GM19099 (cell line): ENCODE measurements around the gene AS3MT.

Source experiments
- POLR2A ChIP-seq: IDR thresholded peaks from 3 replicates; pipeline ENCODE4 v1.6.1; 2011; ENCODE audit warnings: low read depth; ENCODE audit not compliant: insufficient read length; ENCODE audit errors: extremely low read depth

Gene AS3MT

DNA sequence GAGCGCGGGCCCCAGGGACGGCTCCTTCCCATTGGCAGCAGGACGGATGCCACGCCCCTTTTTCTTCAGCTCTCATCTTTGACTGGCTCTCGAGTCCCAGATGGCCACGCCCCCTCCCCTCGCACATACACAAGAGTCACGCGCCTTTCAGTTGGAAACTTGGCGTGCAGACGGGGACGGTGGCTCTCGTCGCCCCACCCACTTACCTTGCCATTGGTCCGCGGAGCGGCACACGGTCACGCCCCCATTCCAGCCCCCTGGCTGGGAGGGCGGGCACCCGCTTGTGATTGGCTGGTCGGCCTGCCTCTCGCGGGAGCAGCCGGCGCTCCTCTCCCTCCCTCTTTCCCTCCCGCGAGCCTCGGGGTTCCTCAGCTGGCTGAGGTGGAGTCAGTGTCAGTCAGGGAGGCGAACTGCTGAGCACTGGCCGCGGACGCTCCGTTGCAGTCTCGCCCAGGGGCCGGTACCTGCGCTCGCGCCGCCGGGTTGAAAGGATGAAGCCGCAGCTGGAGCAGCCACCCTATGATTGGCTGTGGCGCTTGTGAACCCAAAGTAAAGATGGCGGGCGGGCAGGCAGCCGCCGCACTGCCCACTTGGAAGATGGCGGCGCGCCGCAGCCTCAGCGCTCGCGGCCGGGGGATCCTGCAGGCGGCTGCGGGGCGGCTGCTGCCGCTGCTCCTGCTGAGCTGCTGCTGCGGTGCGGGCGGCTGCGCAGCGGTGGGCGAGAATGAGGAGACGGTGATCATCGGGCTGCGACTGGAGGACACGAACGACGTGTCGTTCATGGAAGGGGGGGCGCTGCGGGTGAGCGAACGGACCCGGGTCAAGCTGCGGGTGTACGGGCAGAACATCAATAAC is 48.9 kb downstream of the AS3MT start, which contains the start of gene CNNM2:
CNNM2 (plus strand) TSS at position 333 of the 855 bp plus-strand sequence; CDS start at position 520, 187 bp downstream.
- peak; percentile 74 for TF ChIP-seq POLR2A

- no peak for TF ChIP-seq POLR2A
Measured at GRCh38 chr10:102918817-102919245, 49.6 kb downstream of the AS3MT start.

- no peak for TF ChIP-seq POLR2A
Measured at GRCh38 chr10:102919246-102919959, 50.1 kb downstream of the AS3MT start.

DNA sequence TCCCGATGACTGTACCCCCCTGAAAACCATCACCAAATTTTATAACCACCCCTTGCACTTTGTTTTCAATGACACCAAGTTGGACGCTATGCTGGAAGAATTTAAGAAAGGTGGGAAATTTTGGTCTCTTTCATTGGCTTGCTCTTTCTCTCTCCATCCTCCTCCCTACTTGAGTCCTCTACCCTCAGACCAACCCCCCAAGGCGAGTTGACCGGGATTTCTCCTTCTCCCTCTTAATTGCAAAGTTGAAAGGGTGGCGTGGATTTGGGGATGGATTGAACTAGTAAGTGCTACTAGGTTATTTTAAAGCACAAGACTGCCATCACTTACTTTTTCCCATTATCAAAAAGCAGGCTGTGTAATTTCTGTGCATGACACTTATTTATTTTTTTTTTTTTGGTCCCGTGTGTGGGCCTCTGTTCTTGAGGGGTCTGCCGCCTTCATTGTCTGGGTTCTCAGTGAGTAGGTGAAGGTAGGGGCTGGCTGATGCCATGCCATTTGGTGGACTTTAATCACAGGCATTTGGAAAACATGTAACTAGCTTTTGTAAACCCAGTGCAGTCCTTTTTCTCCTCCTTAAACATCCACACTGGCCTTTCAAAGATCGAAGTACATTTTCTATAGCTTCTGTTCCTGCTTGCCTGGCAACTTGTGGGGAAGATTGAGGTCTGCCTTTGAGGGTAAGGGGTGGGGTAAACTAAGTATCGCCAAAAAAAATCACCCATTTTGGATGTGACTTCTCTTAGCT is 50.9 kb downstream of the AS3MT start:
- no peak for TF ChIP-seq POLR2A

DNA sequence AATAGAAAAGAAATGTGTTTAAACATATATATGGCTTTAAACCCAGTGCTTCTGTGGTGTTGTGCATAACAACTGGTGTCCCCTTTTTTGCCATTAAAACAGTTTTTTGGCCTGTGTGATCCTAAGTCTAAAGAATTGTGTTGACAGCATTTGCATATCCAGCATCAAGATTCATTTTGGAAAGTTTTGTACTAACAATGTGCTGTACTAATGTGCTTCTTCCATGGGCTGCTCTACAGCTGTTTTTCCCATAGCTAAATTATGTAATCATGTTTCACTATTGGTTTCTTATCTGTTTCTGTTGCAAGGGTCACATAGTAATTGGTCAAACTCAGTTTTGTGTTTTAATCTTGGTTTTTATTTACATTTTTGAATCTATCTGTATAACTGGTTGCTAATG is 54.3 kb downstream of the AS3MT start:
- TF ChIP-seq POLR2A = no peak

- no peak for TF ChIP-seq POLR2A
Measured at GRCh38 chr10:102926842-102927241, 57.6 kb downstream of the AS3MT start.

DNA sequence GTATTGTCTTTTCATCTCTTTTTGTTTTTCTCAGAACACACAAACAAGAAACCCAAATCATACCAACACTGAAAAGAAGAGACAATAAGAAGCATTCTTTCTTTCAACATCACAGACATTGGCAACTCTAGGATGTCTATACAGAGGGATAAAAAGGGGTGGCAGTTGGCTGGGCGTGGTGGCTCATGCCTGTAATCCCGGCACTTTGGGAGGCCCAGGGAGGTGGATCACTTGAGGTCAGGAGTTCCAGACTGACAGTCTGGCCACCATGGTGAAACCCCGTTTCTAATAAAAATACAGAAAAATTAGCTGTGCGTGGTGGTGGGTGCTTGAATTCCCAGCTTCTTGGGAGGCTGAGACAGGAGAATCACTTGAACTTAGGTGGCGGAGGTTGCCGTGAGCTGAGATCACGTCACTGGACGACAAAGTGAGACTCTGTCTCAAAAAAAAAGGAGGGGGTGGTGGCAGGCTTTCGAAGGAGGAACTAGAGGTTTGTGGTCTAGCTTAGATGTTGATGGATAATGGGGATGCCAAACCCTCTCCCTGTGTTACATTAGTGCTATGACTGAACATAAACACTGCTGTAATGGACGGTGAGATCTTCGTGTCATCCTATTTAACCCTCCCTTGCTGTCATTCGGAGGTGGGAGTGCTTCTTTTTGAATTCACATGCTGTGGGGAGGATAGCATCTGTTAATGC is 58.2 kb downstream of the AS3MT start:
- no peak for TF ChIP-seq POLR2A

- no peak for TF ChIP-seq POLR2A
Measured at GRCh38 chr10:102930720-102931119, 61.5 kb downstream of the AS3MT start.

DNA sequence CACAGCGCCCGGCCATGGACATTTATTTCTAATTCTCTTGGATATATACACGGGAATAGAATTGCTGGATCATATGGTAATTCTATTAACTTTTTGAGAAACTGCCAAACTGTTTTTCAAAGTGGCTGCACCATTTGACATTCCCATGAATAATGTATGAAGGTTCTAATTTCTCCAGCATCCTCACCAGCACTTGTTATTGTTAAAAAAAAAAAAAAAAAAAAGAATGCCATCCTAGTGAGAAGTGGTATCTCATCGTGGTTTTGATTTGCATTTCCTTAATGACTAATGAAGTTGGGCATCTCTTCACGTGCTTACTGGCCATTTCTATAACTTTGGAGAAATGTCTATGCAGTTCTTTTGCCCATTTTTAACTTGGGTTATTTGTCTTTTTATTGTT is 62.4 kb downstream of the AS3MT start:
- no peak for TF ChIP-seq POLR2A

- no peak for TF ChIP-seq POLR2A
Measured at GRCh38 chr10:102935505-102935904, 66.2 kb downstream of the AS3MT start.

DNA sequence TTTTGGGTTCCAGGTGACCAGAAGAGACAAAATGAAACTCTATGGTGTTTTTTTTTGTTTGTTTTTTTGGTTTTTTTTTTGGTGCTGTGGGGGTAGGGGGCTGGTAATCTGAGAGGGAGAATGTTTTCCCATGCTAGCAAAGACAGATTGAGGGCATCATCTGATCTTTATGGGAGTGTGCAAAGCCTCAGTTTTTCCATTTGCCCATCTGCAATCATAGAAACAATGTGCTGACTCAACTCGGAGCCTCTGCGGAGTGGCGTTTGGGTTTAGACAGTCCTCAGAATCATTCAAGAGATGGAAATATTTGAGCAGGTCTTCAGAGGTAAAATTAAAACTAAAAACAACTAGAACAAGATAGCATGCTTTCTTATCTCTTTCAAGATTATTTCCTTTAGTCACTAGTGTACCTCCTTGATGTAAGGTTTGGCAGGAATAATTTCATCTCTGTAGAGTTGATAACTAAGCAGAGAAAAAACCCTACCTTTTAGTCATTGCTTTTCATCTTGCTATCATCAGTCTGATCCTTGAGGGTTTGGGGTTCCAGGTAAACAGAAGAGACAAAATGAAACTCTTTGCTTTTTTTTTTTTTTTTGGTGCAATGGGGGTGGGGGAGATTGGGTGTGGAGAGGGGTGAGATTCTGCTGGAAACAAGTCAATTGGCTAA is 66.8 kb downstream of the AS3MT start:
- no peak for TF ChIP-seq POLR2A

DNA sequence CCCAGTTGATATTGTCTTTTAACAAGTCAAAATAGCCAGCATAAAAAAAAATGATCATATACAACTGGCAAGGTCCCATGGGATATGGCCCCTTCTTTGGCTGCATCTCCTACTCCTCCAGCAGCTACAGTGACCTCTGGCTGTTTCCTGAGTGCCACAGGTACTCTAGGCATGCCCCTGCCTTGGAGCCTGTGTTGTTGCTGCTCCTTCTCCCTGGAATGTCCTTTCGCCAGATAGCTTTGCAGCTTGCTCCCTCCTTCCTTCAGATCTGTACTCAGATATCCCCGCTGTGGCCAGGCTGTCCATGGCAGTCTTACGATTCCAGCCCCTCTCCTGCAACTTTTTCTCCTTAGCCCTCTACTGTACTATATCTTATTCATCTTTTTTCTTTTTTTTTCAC is 72.1 kb downstream of the AS3MT start:
- no peak for TF ChIP-seq POLR2A

- no peak for TF ChIP-seq POLR2A
Measured at GRCh38 chr10:102945449-102945848, 76.2 kb downstream of the AS3MT start.

DNA sequence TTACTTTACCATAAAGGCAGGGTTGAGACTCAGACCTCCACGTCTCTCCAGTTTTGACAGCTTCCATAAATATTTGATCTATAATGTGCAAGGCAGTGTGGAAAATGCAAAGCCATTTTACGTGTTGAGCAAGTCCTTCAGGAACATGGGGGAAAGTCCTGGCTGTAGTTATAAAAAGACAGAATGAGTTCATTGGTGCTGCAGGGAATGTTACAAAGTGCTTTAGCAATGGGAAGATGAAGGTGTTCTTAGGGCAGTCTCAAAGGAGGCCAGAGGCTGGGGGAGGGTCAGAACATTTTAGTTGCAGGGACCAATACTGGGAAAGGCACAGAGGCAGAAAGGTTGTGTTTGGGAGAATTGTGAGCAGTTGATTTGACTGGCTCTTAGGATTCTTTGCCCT is 76.7 kb downstream of the AS3MT start:
- no peak for TF ChIP-seq POLR2A
